HUES48 (cell line): Measurements from ENCODE around the gene CBR1.

Experiments
- H3K27ac ChIP-seq: one replicate; pipeline ENCODE4 v1.7.0; 2013; ENCODE audit warnings: low read depth, low read length, inconsistent platforms
- H3K27me3 ChIP-seq: 2 replicates; pipeline ENCODE4 v1.6.1; 2013; ENCODE audit warnings: mild to moderate bottlenecking, low read length; ENCODE audit not compliant: control insufficient read depth, insufficient read depth
- H3K36me3 ChIP-seq: 2 replicates; pipeline ENCODE4 v1.6.1; 2013; ENCODE audit warnings: low read length; ENCODE audit not compliant: control insufficient read depth, insufficient read depth
- H3K4me1 ChIP-seq: 2 replicates; pipeline ENCODE4 v1.6.1; 2013; ENCODE audit warnings: mild to moderate bottlenecking, low read length; ENCODE audit not compliant: control insufficient read depth, insufficient read depth
- H3K4me3 ChIP-seq: 2 replicates; pipeline ENCODE4 v1.5.1; 2013; ENCODE audit warnings: mild to moderate bottlenecking, low read depth, low read length
- H3K9ac ChIP-seq: 2 replicates; pipeline ENCODE4 v1.6.1; 2013; ENCODE audit warnings: mild to moderate bottlenecking, low read depth, low read length, moderate library complexity
- H3K9me3 ChIP-seq: 2 replicates; pipeline ENCODE4 v1.6.1; 2013; ENCODE audit warnings: low read length; ENCODE audit not compliant: control insufficient read depth, insufficient read depth

CBR1 gene

DNA sequence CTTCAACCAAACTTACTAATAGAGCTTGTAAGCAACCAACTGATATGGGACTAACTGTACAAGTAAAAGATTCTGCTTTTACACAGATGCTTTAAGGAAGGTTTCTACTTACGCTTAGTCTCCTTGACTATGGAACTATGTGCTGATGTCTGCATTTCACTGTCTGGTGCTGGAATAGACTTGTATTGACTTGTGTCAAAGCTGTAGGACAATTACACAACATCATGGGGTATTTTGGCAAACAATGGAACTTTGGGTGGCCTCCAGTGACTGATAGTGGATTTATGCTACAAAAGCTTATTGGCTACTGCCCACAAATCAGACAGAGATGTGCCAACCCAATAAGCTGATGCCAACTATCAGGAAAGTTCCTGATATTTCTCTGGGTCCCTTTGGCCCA is 10.6 kb downstream of the CBR1 start:
- no peak overlapping the region for H3K27ac ChIP-seq
- no peaks in the 10 kb centered on the region for H3K9me3 ChIP-seq
- H3K4me3 ChIP-seq, result no peak overlapping the region
- no peak overlapping the region for H3K9ac ChIP-seq
- H3K36me3 ChIP-seq, result no peaks in the 10 kb centered on the region
- no peaks in the 10 kb centered on the region for H3K27me3 ChIP-seq
- peaks cover 2% of the 10 kb centered on the region; the same call in 1 of the 2 replicates for H3K4me1 ChIP-seq

GRCh38 chr21:36082237-36082664 is 12.4 kb downstream of the CBR1 start:
- H3K4me1 ChIP-seq, result no peaks in the 10 kb centered on the region
- H3K36me3 ChIP-seq, result no peaks in the 10 kb centered on the region
- no peaks in the 10 kb centered on the region for H3K27me3 ChIP-seq
- H3K4me3 ChIP-seq, result no peak overlapping the region
- H3K27ac ChIP-seq, result no peak overlapping the region
- H3K9ac ChIP-seq, result no peak overlapping the region
- no peaks in the 10 kb centered on the region for H3K9me3 ChIP-seq

GRCh38 chr21:36087362-36088138 is 17.7 kb downstream of the CBR1 start:
- Histone ChIP-seq H3K27ac (no peak overlapping the region), H3K9ac (no peak overlapping the region), H3K4me1 (peaks cover 9% of the 10 kb centered on the region), H3K27me3 (no peaks in the 10 kb centered on the region), H3K4me3 (no peak overlapping the region), H3K9me3 (no peaks in the 10 kb centered on the region), H3K36me3 (no peaks in the 10 kb centered on the region)

DNA sequence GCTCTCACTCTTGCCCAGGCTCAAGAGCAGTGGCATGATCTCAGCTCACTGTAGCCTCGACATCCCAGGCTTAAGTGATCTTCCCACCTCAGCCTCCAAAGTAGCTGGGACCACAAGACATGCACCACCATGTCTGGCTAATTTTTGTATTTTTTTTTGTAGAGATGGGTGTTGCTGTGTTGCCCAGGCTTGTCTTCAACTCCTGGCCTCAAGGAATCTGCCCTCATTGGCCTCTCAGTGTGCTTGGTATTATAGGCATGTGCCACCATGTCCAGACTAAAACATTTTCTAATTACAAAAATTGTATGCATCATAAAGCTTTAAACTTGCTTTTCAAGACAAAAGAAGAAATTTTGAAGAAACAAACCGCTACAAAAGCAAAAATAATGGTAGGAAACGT is 20.1 kb downstream of the CBR1 start:
- Histone ChIP-seq H3K9me3 (peaks cover 16% of the 10 kb centered on the region), H3K27ac (no peak overlapping the region), H3K9ac (no peak overlapping the region), H3K27me3 (no peaks in the 10 kb centered on the region), H3K4me1 (peaks cover 9% of the 10 kb centered on the region), H3K36me3 (no peaks in the 10 kb centered on the region), H3K4me3 (no peak overlapping the region)

DNA sequence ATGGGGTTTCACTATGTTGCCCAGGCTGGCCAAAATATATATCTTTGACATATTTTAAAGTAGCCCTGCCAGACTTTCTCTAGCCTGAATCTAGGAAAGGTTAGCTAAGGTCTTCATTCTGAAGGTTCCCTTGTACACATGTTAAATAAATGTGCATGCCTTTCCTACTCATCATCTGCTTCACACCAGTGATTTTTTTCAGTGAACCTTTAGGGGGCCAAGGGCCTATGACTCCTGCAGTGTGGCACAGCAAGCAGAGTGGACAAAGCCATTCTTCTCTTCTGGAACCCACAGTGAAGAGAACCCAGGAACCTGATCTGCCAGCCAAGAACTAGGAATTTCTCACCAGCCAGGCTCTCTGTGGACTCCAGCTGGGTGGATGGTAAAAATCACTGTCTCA is 22.9 kb downstream of the CBR1 start:
- H3K4me1 ChIP-seq, result peaks cover 23% of the 10 kb centered on the region
- peaks cover 16% of the 10 kb centered on the region for H3K9me3 ChIP-seq
- no peaks in the 10 kb centered on the region for H3K27me3 ChIP-seq
- no peaks in the 10 kb centered on the region for H3K36me3 ChIP-seq
- H3K4me3 ChIP-seq, result 0 out of 2 replicates have a peak overlapping the region, but pooled peaks have one; percentile 8
- H3K27ac ChIP-seq, result no peak overlapping the region
- no peak overlapping the region for H3K9ac ChIP-seq

GRCh38 chr21:36093512-36093911 is 23.7 kb downstream of the CBR1 start:
- no peak overlapping the region for H3K9ac ChIP-seq
- no peak overlapping the region for H3K27ac ChIP-seq
- H3K36me3 ChIP-seq, result no peaks in the 10 kb centered on the region
- H3K4me1 ChIP-seq, result peaks cover 31% of the 10 kb centered on the region
- no peaks in the 10 kb centered on the region for H3K27me3 ChIP-seq
- 0 out of 2 replicates have a peak overlapping the region, but pooled peaks have one; percentile 8 for H3K4me3 ChIP-seq
- H3K9me3 ChIP-seq, result peaks cover 16% of the 10 kb centered on the region

- H3K4me1 ChIP-seq, result peaks cover 50% of the 10 kb centered on the region
- peak overlapping the region; percentile 93 for H3K27ac ChIP-seq
- no peaks in the 10 kb centered on the region for H3K36me3 ChIP-seq
- H3K9ac ChIP-seq, result peak overlapping the region; percentile 45; the same call in 1 of the 2 replicates
- no peak overlapping the region for H3K4me3 ChIP-seq
- no peaks in the 10 kb centered on the region for H3K27me3 ChIP-seq
- peaks cover 16% of the 10 kb centered on the region for H3K9me3 ChIP-seq
These were observed 26.8 kb downstream of the CBR1 start for GRCh38 chr21:36096398-36097290.

GRCh38 chr21:36097427-36098181 is 27.8 kb downstream of the CBR1 start:
- Histone ChIP-seq H3K36me3 (no peaks in the 10 kb centered on the region), H3K9ac (peak overlapping the region; percentile 45; the same call in 1 of the 2 replicates), H3K27me3 (no peaks in the 10 kb centered on the region), H3K4me1 (peaks cover 46% of the 10 kb centered on the region), H3K27ac (peak overlapping the region; percentile 93), H3K9me3 (peaks cover 16% of the 10 kb centered on the region), H3K4me3 (no peak overlapping the region)

DNA sequence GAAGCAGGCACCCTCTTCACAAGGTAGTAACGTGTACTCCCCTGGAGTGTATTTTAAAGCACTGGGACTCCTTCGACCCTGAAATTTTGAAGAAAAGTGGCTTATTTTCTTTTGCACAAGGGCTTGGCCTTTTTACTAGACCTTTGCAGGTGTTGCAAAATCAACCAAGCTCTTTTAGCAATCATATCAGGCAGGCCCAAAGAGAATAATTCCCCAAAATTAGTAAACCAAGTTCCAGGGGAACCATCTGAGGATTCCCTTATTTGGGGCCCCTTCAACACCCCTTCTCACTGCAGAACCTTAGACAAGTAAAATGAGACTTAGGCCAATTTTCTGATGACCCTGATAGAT is 28.3 kb downstream of the CBR1 start:
- Histone ChIP-seq H3K27me3 (no peaks in the 10 kb centered on the region), H3K36me3 (no peaks in the 10 kb centered on the region), H3K4me3 (no peak overlapping the region), H3K9ac (peak overlapping the region; percentile 7; the same call in 1 of the 2 replicates), H3K27ac (peak overlapping the region; percentile 93), H3K4me1 (peaks cover 46% of the 10 kb centered on the region), H3K9me3 (peaks cover 15% of the 10 kb centered on the region)

- Histone ChIP-seq H3K4me1 (peaks cover 46% of the 10 kb centered on the region), H3K4me3 (0 out of 2 replicates have a peak overlapping the region, but pooled peaks have one; percentile 1), H3K9me3 (peaks cover 7% of the 10 kb centered on the region), H3K36me3 (no peaks in the 10 kb centered on the region), H3K9ac (peak overlapping the region; percentile 65), H3K27me3 (no peaks in the 10 kb centered on the region), H3K27ac (peak overlapping the region; percentile 93)
These were observed 29.2 kb downstream of the CBR1 start for GRCh38 chr21:36099000-36099399.
